SK-N-MC (cell line): Measurements from ENCODE around the gene POLD4.

ENCODE experiments used
- EZH2 ChIP-seq: fragments of 200-600 bp; sonication (generic); IDR thresholded peaks from one replicate; pipeline ENCODE4 v1.6.1; 2017; ENCODE audit warnings: antibody characterized with exemption
- POLR2AphosphoS5 ChIP-seq: IDR thresholded peaks from 2 replicates; pipeline ENCODE4 v1.6.1; 2012; ENCODE audit warnings: mild to moderate bottlenecking, low read depth, low read length, borderline replicate concordance

DNA sequence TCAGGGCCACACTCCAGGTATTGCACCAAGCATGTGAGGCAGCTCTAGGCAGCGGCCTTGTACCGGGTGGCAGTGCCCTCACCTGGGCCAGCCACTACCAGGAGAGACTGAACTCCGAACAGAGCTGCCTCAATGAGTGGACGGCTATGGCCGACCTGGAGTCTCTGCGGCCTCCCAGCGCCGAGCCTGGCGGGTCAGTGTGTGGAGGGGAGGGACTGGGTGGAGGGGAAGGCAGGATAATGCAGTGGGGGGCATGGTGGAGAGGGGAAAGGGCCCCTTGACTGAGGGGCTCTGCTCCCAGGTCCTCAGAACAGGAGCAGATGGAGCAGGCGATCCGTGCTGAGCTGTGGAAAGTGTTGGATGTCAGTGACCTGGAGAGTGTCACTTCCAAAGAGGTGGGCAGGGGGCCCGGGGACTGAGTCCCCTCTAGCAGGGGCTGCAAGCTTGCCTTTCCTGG is 45.8 kb downstream of the POLD4 start:
- TF ChIP-seq POLR2AphosphoS5 = no peak
- no peak for TF ChIP-seq EZH2
